Astrocyte of the hippocampus (primary cell): Measurements from ENCODE around the gene HIVEP3.

Experiments
- DNase-seq: peaks from one replicate; pipeline ENCODE4 v3.0.0; 2011; ENCODE audit warnings: low read depth, low spot score

HIVEP3 gene

GRCh38 chr1:41500378-41500777 is 418.3 kb downstream of the HIVEP3 start:
- peak; percentile 48 for DNase-seq

GRCh38 chr1:41499591-41499990 is 419.1 kb downstream of the HIVEP3 start:
- peak; percentile 4 for DNase-seq

- peak; percentile 78 for DNase-seq
These were observed 419.9 kb downstream of the HIVEP3 start for GRCh38 chr1:41498804-41499203.

- peak; percentile 43 for DNase-seq
These were observed 420.3 kb downstream of the HIVEP3 start for GRCh38 chr1:41498391-41498790.

- DNase-seq = peak; percentile 4
These were observed 421.2 kb downstream of the HIVEP3 start for GRCh38 chr1:41497461-41498030.

- DNase-seq = no peak
These were observed 421.7 kb downstream of the HIVEP3 start for GRCh38 chr1:41497056-41497440.

GRCh38 chr1:41496080-41497055 is 422.4 kb downstream of the HIVEP3 start:
- DNase-seq = peak; percentile 98

- peak; percentile 65 for DNase-seq
These were observed 423.3 kb downstream of the HIVEP3 start for GRCh38 chr1:41495210-41495948.

GRCh38 chr1:41494351-41495209 is 424.1 kb downstream of the HIVEP3 start:
- peak; percentile 21 for DNase-seq

- DNase-seq = no peak
These were observed 424.9 kb downstream of the HIVEP3 start for GRCh38 chr1:41493626-41494350.

- DNase-seq = peak; percentile 85
These were observed 425.6 kb downstream of the HIVEP3 start for GRCh38 chr1:41493117-41493536.

- peak; percentile 24 for DNase-seq
These were observed 426.3 kb downstream of the HIVEP3 start for GRCh38 chr1:41492341-41492848.

GRCh38 chr1:41490911-41491310 is 427.8 kb downstream of the HIVEP3 start:
- DNase-seq = peak; percentile 7

- DNase-seq = no peak
These were observed 429.2 kb downstream of the HIVEP3 start for GRCh38 chr1:41489561-41489960.

- DNase-seq = peak; percentile 8
These were observed 430.4 kb downstream of the HIVEP3 start for GRCh38 chr1:41488040-41488951.

- peak; percentile 62 for DNase-seq
These were observed 431.3 kb downstream of the HIVEP3 start for GRCh38 chr1:41487126-41488039.

GRCh38 chr1:41486371-41487125 is 432.2 kb downstream of the HIVEP3 start:
- peak; percentile 92 for DNase-seq

GRCh38 chr1:41486053-41486370 is 432.7 kb downstream of the HIVEP3 start:
- DNase-seq = no peak
